HCT116 (cell line): ENCODE measurements around the gene LIPG. TPM values are rescaled to one million over a fixed set of nuclear protein-coding genes. Genes with fewer than 3 reads are reported as not detected.

Experiments used
- ATAC-seq: fragments of 200-7000 bp; cut with Tn5 transposase; 2 replicates; pipeline ENCODE4 v1.9.1; 2020; ENCODE audit warnings: mild to moderate bottlenecking, moderate library complexity
- BruUV-seq: library from RNA; stranded (reverse); fragments of 400-500 nt; replicated peaks from 2 replicates; lab custom pipeline; 2021; lab: Mats Ljungman, UMichigan
- CTCF ChIA-PET: fragments of 300-600 bp; sonication (Branson Sonifier 250); formaldehyde crosslinking; loops from one replicate; lab custom pipeline; 2021; ENCODE audit warnings: antibody characterized with exemption; lab: Charles Lee
- POLR2A ChIA-PET: fragments of 300-600, 350-600 bp; sonication (Branson Sonifier 250); formaldehyde crosslinking; loops from one replicate; lab custom pipeline; 2021; ENCODE audit warnings: antibody characterized with exemption; lab: Charles Lee
- RAD21 ChIA-PET, 2 experiments: fragments of 300-600 bp; sonication (Branson Sonifier 250); formaldehyde crosslinking; loops; one replicate each; lab custom pipeline; 2023; ENCODE audit warnings: low total read pairs in 2 of 2; ENCODE audit not compliant: uncharacterized antibody in 2 of 2, unreplicated experiment in 2 of 2, low non-redundant PET in 1 of 2; lab: Charles Lee
- DNase-seq: peaks from one replicate; pipeline ENCODE4 v3.0.0-alpha.2; 2010; ENCODE audit warnings: low read depth, low spot score
- H2AFZ ChIP-seq: fragments of 200-600 bp; shearing (Covaris generic), sonication (generic); 2 replicates; pipeline ENCODE4 v1.6.1; 2017; ENCODE audit warnings: low read depth, mixed run types, mixed read lengths, antibody characterized with exemption, low read length; ENCODE audit not compliant: poor library complexity, severe bottlenecking
- H3K27ac ChIP-seq: 2 replicates; pipeline ENCODE4 v1.5.1; 2012; ENCODE audit warnings: low read depth, low read length
- H3K27me3 ChIP-seq: fragments of 200-600 bp; sonication (generic); 2 replicates; pipeline ENCODE4 v1.6.1; 2016; ENCODE audit warnings: mixed run types, low read length, mixed read lengths; ENCODE audit not compliant: insufficient read depth
- H3K36me3 ChIP-seq, 2 experiments: fragments of 200-500 bp in 1 of 2; fragments of 200-600 bp in 1 of 2; sonication (Bioruptor generic) in 1 of 2; sonication (generic) in 1 of 2; 2 replicates each; pipeline versions ENCODE4 v1.5.1 to v1.6.1; 2014 to 2016; ENCODE audit warnings: low read length in 2 of 2, inconsistent platforms in 1 of 2, mixed read lengths in 1 of 2, mixed run types in 1 of 2; ENCODE audit not compliant: insufficient read depth in 2 of 2, control insufficient read depth in 1 of 2
- H3K4me1 ChIP-seq, 2 experiments: fragments of 200-600 bp in 1 of 2; sonication (generic) in 1 of 2; 2 replicates each; pipeline versions ENCODE4 v1.5.1 to v1.6.1; 2012 to 2017; ENCODE audit warnings: low read length in 2 of 2, inconsistent platforms in 1 of 2, mild to moderate bottlenecking in 1 of 2, mixed read lengths in 1 of 2, mixed run types in 1 of 2, moderate library complexity in 1 of 2; ENCODE audit not compliant: insufficient read depth in 2 of 2, control insufficient read depth in 1 of 2
- H3K4me2 ChIP-seq: fragments of 200-600 bp; sonication (generic); 2 replicates; pipeline ENCODE4 v1.6.1; 2017; ENCODE audit warnings: mixed run types, low read length, mixed read lengths
- H3K4me3 ChIP-seq, 2 experiments: fragments of 200-600 bp in 1 of 2; sonication (generic) in 1 of 2; replicated peaks in 1 of 2; 2 replicates each; pipeline ENCODE4 v1.5.1; 2011 to 2016; ENCODE audit warnings: low read length in 2 of 2, control low read depth in 1 of 2, low read depth in 1 of 2, mild to moderate bottlenecking in 1 of 2, mixed read lengths in 1 of 2, mixed run types in 1 of 2
- H3K79me2 ChIP-seq: fragments of 200-600 bp; sonication (generic); 2 replicates; pipeline ENCODE4 v1.6.1; 2017; ENCODE audit warnings: mild to moderate bottlenecking, mixed run types, low read length, moderate library complexity, mixed read lengths; ENCODE audit not compliant: insufficient read depth
- H3K9ac ChIP-seq: fragments of 200-600 bp; sonication (generic); 2 replicates; pipeline ENCODE4 v1.6.1; 2016; ENCODE audit warnings: low read length, mixed read lengths
- H3K9me2 ChIP-seq: fragments of 200-600 bp; sonication (generic), shearing (Covaris generic); 2 replicates; pipeline ENCODE4 v1.6.1; 2017; ENCODE audit warnings: mixed run types, mild to moderate bottlenecking, moderate library complexity; ENCODE audit not compliant: insufficient read depth
- H3K9me3 ChIP-seq, 2 experiments: fragments of 200-500 bp in 1 of 2; fragments of 200-600 bp in 1 of 2; sonication (Bioruptor generic) in 1 of 2; sonication (generic) in 1 of 2; 2 replicates each; pipeline ENCODE4 v1.6.1; 2014 to 2017; ENCODE audit warnings: low read length in 2 of 2, mixed read lengths in 2 of 2, inconsistent platforms in 1 of 2, low read depth in 1 of 2, mild to moderate bottlenecking in 1 of 2, mixed run types in 1 of 2, moderate library complexity in 1 of 2; ENCODE audit not compliant: control insufficient read depth in 1 of 2, insufficient read depth in 1 of 2
- H4K20me1 ChIP-seq: fragments of 200-600 bp; sonication (generic), shearing (Covaris generic); 2 replicates; pipeline ENCODE4 v1.6.1; 2017; ENCODE audit warnings: mixed run types, mild to moderate bottlenecking, moderate library complexity; ENCODE audit not compliant: insufficient read depth
- ATF3 ChIP-seq: IDR thresholded peaks from 2 replicates; pipeline ENCODE4 v1.6.1; 2012
- CEBPB ChIP-seq: IDR thresholded peaks from 2 replicates; pipeline ENCODE4 v1.6.1; 2012; ENCODE audit warnings: low read depth
- EGR1 ChIP-seq: IDR thresholded peaks from 2 replicates; pipeline ENCODE4 v1.6.1; 2012; ENCODE audit warnings: low read depth
- ELF1 ChIP-seq: IDR thresholded peaks from 2 replicates; pipeline ENCODE4 v1.6.1; 2012; ENCODE audit warnings: low read depth, borderline replicate concordance
- EZH2phosphoT487 ChIP-seq: fragments of 200-600 bp; IDR thresholded peaks from 2 replicates; pipeline ENCODE4 v1.6.1; 2018; ENCODE audit warnings: antibody characterized with exemption, borderline replicate concordance
- FOSL1 ChIP-seq: IDR thresholded peaks from 2 replicates; pipeline ENCODE4 v1.6.1; 2012; ENCODE audit warnings: low read depth
- MAX ChIP-seq: IDR thresholded peaks from 2 replicates; pipeline ENCODE4 v1.6.1; 2012
- POLR2AphosphoS5 ChIP-seq: IDR thresholded peaks from 2 replicates; pipeline ENCODE4 v1.6.1; 2011; ENCODE audit warnings: mild to moderate bottlenecking, low read depth, low read length, moderate library complexity
- SP1 ChIP-seq: IDR thresholded peaks from 2 replicates; pipeline ENCODE4 v1.6.1; 2012; ENCODE audit warnings: low read depth
- YY1 ChIP-seq: IDR thresholded peaks from 2 replicates; pipeline ENCODE4 v1.6.1; 2011; ENCODE audit warnings: low read length, low read depth, moderate library complexity, mild to moderate bottlenecking; ENCODE audit not compliant: insufficient replicate concordance; ENCODE audit errors: extremely low read depth
- ZFX ChIP-seq: fragments of 450-650 bp; IDR thresholded peaks from 2 replicates; pipeline ENCODE4 v1.6.1; 2017
- ZNF274 ChIP-seq: fragments of 200-500 bp; sonication (Bioruptor generic); IDR thresholded peaks from 2 replicates; pipeline ENCODE4 v1.6.1; 2014; ENCODE audit warnings: mild to moderate bottlenecking, low read depth, low read length, inconsistent platforms
- intact Hi-C: fragments of 100-400 bp; cut with micrococcal nuclease; formaldehyde crosslinking; loops from 2 replicates; pipeline ENCODE4 v1.10.0; 2022
- total RNA-seq: library from RNA; stranded (reverse); gene quantifications from one replicate; pipeline ENCODE4 v1.2.1, GENCODE V29; 2021; ENCODE audit not compliant: unreplicated experiment

LIPG gene
- total RNA-seq, 1 experiment from 2014 or later = 2.6 TPM

GRCh38 chr18:49647496-49648168 is 85.8 kb downstream of the LIPG start:
- no peak for DNase-seq
- BruUV-seq = no TSS peak
- no peaks in the 10 kb centered on the region for H4K20me1 ChIP-seq
- H3K27me3 ChIP-seq = peaks cover 23% of the 10 kb centered on the region
- no peaks in the 10 kb centered on the region for H3K9me3 ChIP-seq
- H3K79me2 ChIP-seq = no peaks in the 10 kb centered on the region
- no peak for ATAC-seq
- peaks cover 0 to 10% of the 10 kb centered on the region in 2 experiments; a peak in 1 of 4 replicates for H3K4me1 ChIP-seq
- H3K9me2 ChIP-seq = no peaks in the 10 kb centered on the region
- no peak overlapping the region for H2AFZ ChIP-seq
- ChIA-PET POLR2A (interaction anchor here (1.3 kb wide), 1 partner anchor 161 kb away, joined by 3 read pairs; the partner anchor contains the start of gene C18orf32), CTCF (no interaction called here), RAD21 (no interaction called here)
- intact Hi-C loops = no loop called here
- H3K4me3 ChIP-seq = no peak overlapping the region
- H3K4me2 ChIP-seq = no peak overlapping the region
- H3K36me3 ChIP-seq = no peaks in the 10 kb centered on the region
- TF ChIP-seq ZFX = no peak
- TF ChIP-seq FOSL1 = 0 out of 2 replicates have a peak, but pooled peaks have one; percentile 10
- H3K27ac ChIP-seq = no peak overlapping the region
- no peak overlapping the region for H3K9ac ChIP-seq

- no peak overlapping the region for H2AFZ ChIP-seq
- no peak for TF ChIP-seq CEBPB
- no peak for TF ChIP-seq EGR1
- TF ChIP-seq ELF1 = no peak
- no peak for TF ChIP-seq ZNF274
- no peak for TF ChIP-seq POLR2AphosphoS5
- no peak for TF ChIP-seq SP1
- TF ChIP-seq EZH2phosphoT487 = no peak
- TF ChIP-seq ATF3 = no peak
- TF ChIP-seq YY1 = no peak
- TF ChIP-seq MAX = no peak
- no peak for DNase-seq
- ChIA-PET POLR2A (interaction anchor here (1.3 kb wide), 1 partner anchor 161 kb away, joined by 3 read pairs; the partner anchor contains the start of gene C18orf32), RAD21 (no interaction called here), CTCF (interaction anchor here (0.6 to 0.9 kb wide), 5 partner anchors 10 to 89 kb away, joined by 3 to 4 read pairs (median 3); no protein-coding TSS in a partner anchor)
- no peaks in the 10 kb centered on the region for H3K9me2 ChIP-seq
- H4K20me1 ChIP-seq = no peaks in the 10 kb centered on the region
- no peak overlapping the region for H3K27ac ChIP-seq
- no peak for ATAC-seq
- H3K9ac ChIP-seq = no peak overlapping the region
- intact Hi-C loops = no loop called here
- H3K27me3 ChIP-seq = peaks cover 27% of the 10 kb centered on the region
- peaks cover 0 to 10% of the 10 kb centered on the region in 2 experiments; a peak in 1 of 4 replicates for H3K4me1 ChIP-seq
- no peaks in the 10 kb centered on the region for H3K36me3 ChIP-seq
- no peaks in the 10 kb centered on the region for H3K9me3 ChIP-seq
- H3K79me2 ChIP-seq = no peaks in the 10 kb centered on the region
- H3K4me3 ChIP-seq = no peak overlapping the region
- H3K4me2 ChIP-seq = no peak overlapping the region
- BruUV-seq = no TSS peak
Observed at GRCh38 chr18:49648326-49648725, 86.5 kb downstream of the LIPG start.
